ENCODE measurements around the gene TSPAN16.

- TF ChIP-seq CTCF (conservative IDR thresholded peaks at IDR 0.05; ENCODE audit: low read length) (no peak), EZH2phosphoT487 (IDR thresholded peaks at IDR 0.05; ENCODE audit: borderline replicate concordance) (no peak)
Observed at GRCh38 chr19:11364296-11364904, 68.4 kb downstream of the TSPAN16 start.

Measured in Loucy (cell line).